TTC549 (cell line): ENCODE measurements around the gene CRACDL.

Experiments
- FAIRE-seq: peaks from 2 replicates; lab custom pipeline; 2012; peaks lifted over from hg19 to GRCh38; lab: Jason Lieb, UNC

CRACDL gene

GRCh38 chr2:98824256-98825019, 111.6 kb downstream of the CRACDL start:
- no peak for FAIRE-seq

- no peak for FAIRE-seq
Observed at GRCh38 chr2:98823196-98824170, 112.5 kb downstream of the CRACDL start.

- no peak for FAIRE-seq
Observed at GRCh38 chr2:98822301-98823164, 113.5 kb downstream of the CRACDL start.

- no peak for FAIRE-seq
Observed at GRCh38 chr2:98821629-98822135, 114.3 kb downstream of the CRACDL start.

- FAIRE-seq: no peak
Observed at GRCh38 chr2:98819231-98819766, 116.7 kb downstream of the CRACDL start.

- FAIRE-seq: no peak
Observed at GRCh38 chr2:98818164-98818563, 117.9 kb downstream of the CRACDL start.

GRCh38 chr2:98816281-98816680, 119.7 kb downstream of the CRACDL start:
- no peak for FAIRE-seq

GRCh38 chr2:98815795-98816194, 120.2 kb downstream of the CRACDL start:
- no peak for FAIRE-seq

- no peak for FAIRE-seq
Observed at GRCh38 chr2:98811766-98812165, 124.3 kb downstream of the CRACDL start.

- no peak for FAIRE-seq
Observed at GRCh38 chr2:98810588-98810928, 125.5 kb downstream of the CRACDL start.

- no peak for FAIRE-seq
Observed at GRCh38 chr2:98809878-98810587, 126.0 kb downstream of the CRACDL start.

GRCh38 chr2:98809116-98809515, 126.9 kb downstream of the CRACDL start:
- FAIRE-seq: no peak

GRCh38 chr2:98808546-98808945, 127.5 kb downstream of the CRACDL start:
- no peak for FAIRE-seq

- no peak for FAIRE-seq
Observed at GRCh38 chr2:98807929-98808328, 128.1 kb downstream of the CRACDL start.

GRCh38 chr2:98807221-98807620, 128.8 kb downstream of the CRACDL start:
- no peak for FAIRE-seq

GRCh38 chr2:98806236-98806697, 129.8 kb downstream of the CRACDL start:
- FAIRE-seq: no peak

- FAIRE-seq: no peak
Observed at GRCh38 chr2:98805412-98806171, 130.4 kb downstream of the CRACDL start.

GRCh38 chr2:98804736-98805135, 131.3 kb downstream of the CRACDL start:
- no peak for FAIRE-seq

- FAIRE-seq: no peak
Observed at GRCh38 chr2:98804265-98804650, 131.8 kb downstream of the CRACDL start.
